ENCODE measurements around the gene ILDR2. TPM values are rescaled to one million over a fixed set of nuclear protein-coding genes. Genes with fewer than 3 reads are reported as not detected.

Gene ILDR2
- total RNA-seq, 1 donor from 2014 or later: not detected

Other genes with a start within 250 kb of the ILDR2 start
- 18.1 and 23.7 TPM in 2 replicates for gene POGK, start 136.1 kb downstream of the ILDR2 start, total RNA-seq
- 7.3 and 8.6 TPM in 2 replicates for gene TADA1, start 99.3 kb downstream of the ILDR2 start, total RNA-seq
- gene MAEL, start 13.7 kb upstream of the ILDR2 start, total RNA-seq: not detected in 2 replicates
- not detected in 2 replicates for gene GPA33, start 114.8 kb upstream of the ILDR2 start, total RNA-seq
- not detected in 2 replicates for gene STYXL2, start 118.5 kb upstream of the ILDR2 start, total RNA-seq
- gene POU2F1, start 245.3 kb upstream of the ILDR2 start, total RNA-seq: 5.4 and 9.7 TPM in 2 replicates

Data from glomerular endothelial cell (primary cell).